Measurements from ENCODE around the gene PACS2.
"Not testable (repeated sequence)": the region's sequence is repeated elsewhere in the genome, so short reads cannot be mapped to it uniquely, and the experiment has no call there.

PACS2 gene

DNA sequence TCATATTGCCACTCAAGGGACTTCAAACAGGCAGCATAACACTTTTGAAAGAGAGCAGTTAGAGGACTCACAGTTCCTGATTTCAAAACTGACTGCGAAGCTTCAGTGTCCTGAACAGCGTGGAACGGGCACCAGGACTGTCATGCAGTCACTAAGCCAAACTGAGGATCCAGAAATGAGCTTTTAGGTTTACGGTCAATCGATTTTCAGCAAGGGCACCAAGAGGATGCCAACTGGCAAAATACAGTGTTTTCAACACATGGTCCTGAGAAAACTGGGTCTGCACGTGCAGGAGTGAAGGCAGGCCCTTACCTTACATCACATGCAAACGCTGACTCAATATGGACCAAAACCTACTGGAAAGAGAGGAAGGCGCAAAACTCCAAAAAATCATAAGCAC is 29.4 kb upstream of the PACS2 start:
- Histone ChIP-seq H3K9me3 (ENCODE audit: severe bottlenecking) (no peaks in the 10 kb centered on the region), H3K4me3 (ENCODE audit: low read depth, low read length) (no peak overlapping the region), H3K27ac (no peak overlapping the region), H3K27me3 (ENCODE audit: insufficient read depth, low read depth, severe bottlenecking) (no peaks in the 10 kb centered on the region), H3K36me3 (peaks cover 2% of the 10 kb centered on the region; the same call in 1 of the 2 replicates)
- DNase-seq = no peak
- TF ChIP-seq, protein P1, sequence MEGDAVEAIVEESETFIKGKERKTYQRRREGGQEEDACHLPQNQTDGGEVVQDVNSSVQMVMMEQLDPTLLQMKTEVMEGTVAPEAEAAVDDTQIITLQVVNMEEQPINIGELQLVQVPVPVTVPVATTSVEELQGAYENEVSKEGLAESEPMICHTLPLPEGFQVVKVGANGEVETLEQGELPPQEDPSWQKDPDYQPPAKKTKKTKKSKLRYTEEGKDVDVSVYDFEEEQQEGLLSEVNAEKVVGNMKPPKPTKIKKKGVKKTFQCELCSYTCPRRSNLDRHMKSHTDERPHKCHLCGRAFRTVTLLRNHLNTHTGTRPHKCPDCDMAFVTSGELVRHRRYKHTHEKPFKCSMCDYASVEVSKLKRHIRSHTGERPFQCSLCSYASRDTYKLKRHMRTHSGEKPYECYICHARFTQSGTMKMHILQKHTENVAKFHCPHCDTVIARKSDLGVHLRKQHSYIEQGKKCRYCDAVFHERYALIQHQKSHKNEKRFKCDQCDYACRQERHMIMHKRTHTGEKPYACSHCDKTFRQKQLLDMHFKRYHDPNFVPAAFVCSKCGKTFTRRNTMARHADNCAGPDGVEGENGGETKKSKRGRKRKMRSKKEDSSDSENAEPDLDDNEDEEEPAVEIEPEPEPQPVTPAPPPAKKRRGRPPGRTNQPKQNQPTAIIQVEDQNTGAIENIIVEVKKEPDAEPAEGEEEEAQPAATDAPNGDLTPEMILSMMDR (IDR thresholded peaks at IDR 0.05; ENCODE audit: low read depth, low read length) = no peak

DNA sequence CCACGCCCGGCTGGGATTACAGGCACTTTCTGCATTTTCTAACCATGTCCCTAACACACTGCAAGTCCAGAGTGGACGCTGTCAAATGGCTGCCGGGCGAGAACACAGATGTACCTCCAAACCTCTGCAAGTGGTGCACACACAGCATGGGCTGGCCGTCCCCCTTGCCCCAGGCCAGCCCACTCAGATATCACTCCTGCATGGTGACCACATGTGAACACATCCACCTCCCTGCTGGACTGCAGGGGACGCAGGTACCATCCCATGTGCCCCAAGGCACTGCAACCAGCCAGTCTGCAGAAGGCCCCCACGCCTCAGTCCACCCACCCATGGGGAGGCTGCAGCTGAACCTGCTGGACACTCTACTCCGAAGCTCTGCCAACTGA is 27.8 kb upstream of the PACS2 start:
- TF ChIP-seq, protein P1 (IDR thresholded peaks at IDR 0.05; ENCODE audit: low read depth, low read length) = no peak
- Histone ChIP-seq H3K27ac (no peak overlapping the region), H3K36me3 (0 out of 2 replicates have a peak, but pooled peaks cover 2% of the 10 kb centered on the region), H3K4me3 (ENCODE audit: low read depth, low read length) (no peak overlapping the region), H3K27me3 (ENCODE audit: insufficient read depth, low read depth, severe bottlenecking) (no peaks in the 10 kb centered on the region), H3K9me3 (ENCODE audit: severe bottlenecking) (no peaks in the 10 kb centered on the region)
- DNase-seq = no peak

DNA sequence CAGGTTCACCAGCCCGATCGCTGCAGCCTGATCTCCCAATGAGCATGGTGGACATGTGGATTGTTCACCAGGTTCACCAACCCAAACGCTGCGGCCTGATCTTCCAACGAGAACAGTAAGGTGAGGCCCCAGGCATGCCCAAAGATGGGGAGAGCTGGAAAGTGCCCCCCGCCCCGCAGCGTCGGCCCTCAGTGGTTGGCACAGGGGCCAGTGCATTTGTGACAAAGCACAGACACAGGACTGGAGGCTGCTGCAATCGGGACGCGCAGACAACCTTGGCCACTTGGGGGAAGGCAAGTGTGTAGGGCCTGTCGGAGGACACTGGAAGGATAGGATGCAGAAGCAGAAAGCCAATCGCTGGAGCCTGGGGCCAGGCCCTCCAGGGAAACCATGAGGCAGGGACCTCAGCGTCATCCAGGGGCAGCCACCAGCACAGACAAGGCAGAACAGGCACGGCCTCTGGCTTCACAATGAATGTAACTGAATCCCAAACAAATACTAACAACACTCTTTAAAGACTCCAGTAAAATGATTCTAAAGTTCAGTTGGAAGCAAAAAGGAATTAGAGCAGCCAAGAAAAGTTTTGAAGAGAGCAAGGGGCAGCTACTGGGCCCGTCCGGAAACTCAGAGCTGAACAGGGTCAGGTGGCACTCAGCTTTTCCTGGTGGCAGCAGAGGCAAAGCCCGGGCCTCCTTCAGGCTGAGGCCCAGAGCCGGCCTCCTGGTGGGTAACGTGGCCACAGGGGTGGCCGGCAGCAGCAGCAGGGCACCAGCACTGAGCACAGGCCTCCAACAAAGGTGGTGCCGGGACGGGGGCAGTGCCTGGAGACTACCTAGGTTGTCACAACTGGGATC is 27.1 kb upstream of the PACS2 start:
- DNase-seq = no peak
- H3K27ac ChIP-seq = no peak overlapping the region

DNA sequence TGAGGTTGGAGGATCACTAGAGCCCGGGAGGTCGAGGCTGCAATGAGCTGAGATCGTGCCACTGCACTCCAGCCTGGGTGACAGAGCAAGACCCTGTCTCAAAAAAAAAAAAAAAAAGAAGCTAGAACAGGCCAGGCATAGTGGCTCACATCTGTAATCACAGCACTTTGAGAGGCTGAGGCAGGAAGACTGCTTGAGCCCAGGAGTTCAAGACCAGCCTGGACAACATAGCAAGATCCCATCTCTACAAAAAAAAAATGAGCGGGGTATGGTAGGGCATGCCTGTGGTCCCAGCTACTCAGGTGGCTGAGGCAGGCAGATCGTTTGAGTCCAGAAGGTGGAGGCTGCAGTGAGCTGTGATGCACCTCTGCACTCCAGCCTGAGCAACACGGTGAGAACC is 25.6 kb upstream of the PACS2 start:
- DNase-seq; H3K27ac ChIP-seq; H3K9me3 ChIP-seq (ENCODE audit: severe bottlenecking); H3K27me3 ChIP-seq (ENCODE audit: insufficient read depth, low read depth, severe bottlenecking); H3K36me3 ChIP-seq; H3K4me3 ChIP-seq (ENCODE audit: low read depth, low read length): not testable (repeated sequence)

More for the DNA sequence above, 27.1 kb upstream of the PACS2 start:
- 0 out of 2 replicates have a peak, but pooled peaks cover under 1% of the 10 kb centered on the region for H3K36me3 ChIP-seq
- TF ChIP-seq, protein P1 (IDR thresholded peaks at IDR 0.05; ENCODE audit: low read depth, low read length) = no peak
- H3K9me3 ChIP-seq (ENCODE audit: severe bottlenecking) = no peaks in the 10 kb centered on the region
- no peaks in the 10 kb centered on the region for H3K27me3 ChIP-seq (ENCODE audit: insufficient read depth, low read depth, severe bottlenecking)
- H3K4me3 ChIP-seq (ENCODE audit: low read depth, low read length) = no peak overlapping the region

DNA sequence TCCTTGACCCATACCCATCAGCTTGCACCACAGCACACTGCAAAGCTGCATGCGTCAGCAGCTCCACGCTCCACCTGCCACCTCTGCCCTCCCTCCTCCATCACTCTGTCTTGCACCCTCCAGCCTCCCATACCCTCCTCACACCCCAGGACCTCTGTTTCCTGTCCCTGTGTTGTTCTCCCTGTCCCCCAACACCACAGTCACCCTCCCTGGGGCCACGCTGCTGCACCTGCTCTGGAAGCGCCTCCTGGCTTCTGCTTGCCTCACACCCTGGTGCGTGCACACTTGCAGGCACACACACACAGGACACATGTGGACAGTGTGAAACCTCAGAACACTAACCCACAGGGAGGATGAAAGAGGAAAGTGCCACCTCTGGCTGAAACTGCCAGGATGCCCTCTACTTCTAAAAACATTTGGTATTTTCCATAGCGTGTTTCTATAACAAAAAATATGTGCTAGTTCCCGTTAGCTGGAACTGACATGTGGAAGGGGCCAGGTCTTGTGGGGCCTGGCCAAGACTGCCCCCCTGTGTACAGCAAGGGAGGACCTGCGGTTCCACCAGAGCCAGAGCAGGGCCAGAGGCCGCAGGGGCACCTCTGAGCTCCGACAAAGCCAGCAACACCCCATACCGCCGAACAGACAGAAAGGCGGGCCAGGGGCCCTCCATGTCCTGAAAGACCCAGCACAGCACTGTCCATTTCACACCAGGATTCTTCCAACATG is 23.8 kb upstream of the PACS2 start:
- Histone ChIP-seq H3K4me3 (ENCODE audit: low read depth, low read length) (no peak overlapping the region), H3K36me3 (no peaks in the 10 kb centered on the region), H3K9me3 (ENCODE audit: severe bottlenecking) (no peaks in the 10 kb centered on the region), H3K27me3 (ENCODE audit: insufficient read depth, low read depth, severe bottlenecking) (no peaks in the 10 kb centered on the region), H3K27ac (no peak overlapping the region)
- TF ChIP-seq, protein P1 (IDR thresholded peaks at IDR 0.05; ENCODE audit: low read depth, low read length) = peak; percentile 27; the same call in 1 of the 2 replicates
- no peak for DNase-seq
